HepG2 (cell line): ENCODE measurements around the gene TAGLN2. TPM values are rescaled to one million over a fixed set of nuclear protein-coding genes. Genes with fewer than 3 reads are reported as not detected.

Experiments
- ATAC-seq: fragments of 200-7000 bp; cut with Tn5 transposase; 3 replicates; pipeline ENCODE4 v1.9.1; 2020; ENCODE audit warnings: mild to moderate bottlenecking, moderate library complexity
- BruUV-seq: library from RNA; stranded (reverse); fragments of 400-500 nt; replicated peaks from 2 replicates; lab custom pipeline; 2021; lab: Mats Ljungman, UMichigan
- CTCF ChIA-PET: fragments of 300-600 bp; formaldehyde crosslinking; extraction: SDS; loops from one replicate; lab custom pipeline; 2021; ENCODE audit warnings: low total read pairs, inconsistent platforms, low intra/inter-chr PET ratio; lab: Yijun Ruan, JAX
- POLR2A ChIA-PET: fragments of 350-600 bp; sonication (Branson Sonifier 250); formaldehyde crosslinking; loops from one replicate; lab custom pipeline; 2020; ENCODE audit warnings: antibody characterized with exemption, inconsistent platforms; lab: Yijun Ruan, JAX
- DNase-seq: peaks from one replicate; pipeline ENCODE4 v3.0.0-alpha.2; 2015; ENCODE audit warnings: low spot score
- FAIRE-seq: peaks from 3 replicates; lab custom pipeline; 2011; peaks lifted over from hg19 to GRCh38; lab: Jason Lieb, UNC
- H2AFZ ChIP-seq: one replicate; pipeline ENCODE4 v1.6.1; 2011; ENCODE audit warnings: low read length, inconsistent platforms
- H3K27ac ChIP-seq: fragments of 300-600 bp; 3 replicates; pipeline ENCODE4 v1.8.0; 2011; ENCODE audit warnings: mixed run types, mild to moderate bottlenecking, mixed read lengths, low read length, inconsistent platforms; ENCODE audit not compliant: insufficient read depth; ENCODE audit errors: extremely low read length
- H3K27me3 ChIP-seq, 2 experiments: fragments of 200-600 bp in 1 of 2; 2 replicates in 1 of 2; 3 replicates in 1 of 2; pipeline versions ENCODE4 v1.6.0 to v1.8.0; 2011; ENCODE audit warnings: low read length in 2 of 2, mild to moderate bottlenecking in 2 of 2, moderate library complexity in 2 of 2, inconsistent platforms in 1 of 2; ENCODE audit not compliant: insufficient read depth in 2 of 2, control insufficient read depth in 1 of 2
- H3K36me3 ChIP-seq, 2 experiments: fragments of 200-600 bp in 1 of 2; replicated peaks in 1 of 2; 2 replicates in 1 of 2; 3 replicates in 1 of 2; pipeline versions ENCODE4 v1.5.1 to v1.8.0; 2011; ENCODE audit warnings: low read length in 2 of 2, inconsistent platforms in 1 of 2; ENCODE audit not compliant: insufficient read depth in 2 of 2, control insufficient read depth in 1 of 2
- H3K4me1 ChIP-seq: 2 replicates; pipeline ENCODE4 v1.5.1; 2012; ENCODE audit warnings: low read length, inconsistent platforms; ENCODE audit not compliant: insufficient read depth
- H3K4me2 ChIP-seq: 2 replicates; pipeline ENCODE4 v1.6.0; 2011; ENCODE audit warnings: low read depth, low read length, inconsistent platforms
- H3K4me3 ChIP-seq, 3 experiments: fragments of 200-600 bp in 1 of 3; sonication (generic), shearing (Covaris generic) in 1 of 3; replicated peaks in 1 of 3; 2 replicates each; pipeline ENCODE4 v1.5.1; 2011 to 2016; ENCODE audit warnings: low read length in 3 of 3, inconsistent platforms in 2 of 3, low read depth in 2 of 3, mild to moderate bottlenecking in 2 of 3, control low read depth in 1 of 3, mixed read lengths in 1 of 3; ENCODE audit not compliant: insufficient read depth in 1 of 3
- H3K79me2 ChIP-seq: one replicate; pipeline ENCODE4 v1.6.1; 2011; ENCODE audit warnings: low read length, inconsistent platforms; ENCODE audit not compliant: insufficient read depth
- H3K9ac ChIP-seq: 2 replicates; pipeline ENCODE4 v1.6.0; 2011; ENCODE audit warnings: mild to moderate bottlenecking, low read depth, low read length, inconsistent platforms; ENCODE audit not compliant: insufficient read depth
- H3K9me3 ChIP-seq: 2 replicates; pipeline ENCODE4 v1.5.1; 2012; ENCODE audit warnings: mild to moderate bottlenecking, low read length
- H4K20me1 ChIP-seq: 2 replicates; pipeline ENCODE4 v1.6.0; 2011; ENCODE audit warnings: inconsistent platforms, mild to moderate bottlenecking, low read length, moderate library complexity; ENCODE audit not compliant: insufficient read depth
- AGO2 ChIP-seq: fragments of 200-400 bp; formaldehyde crosslinking; optimal IDR thresholded peaks from 2 replicates; pipeline ENCODE3; 2017; ENCODE audit warnings: mild to moderate bottlenecking, low read depth, low read length, moderate library complexity
- CREM ChIP-seq, 2 experiments: sonication (generic) in 1 of 2; formaldehyde crosslinking in 1 of 2; IDR thresholded peaks; 2 replicates each; pipeline versions ENCODE4 v1.4.0 to v1.6.1; 2016 to 2020; ENCODE audit warnings: antibody characterized with exemption in 1 of 2, mild to moderate bottlenecking in 1 of 2, missing genetic modification reagents in 1 of 2
- HCFC1 ChIP-seq: fragments of 150-350 bp; IDR thresholded peaks from 2 replicates; pipeline ENCODE4 v1.6.1; 2014; ENCODE audit warnings: low read depth, low read length
- JUN ChIP-seq: sonication (generic); formaldehyde crosslinking; IDR thresholded peaks from 2 replicates; pipeline ENCODE4 v1.4.0; 2020; ENCODE audit warnings: mild to moderate bottlenecking, missing genetic modification reagents
- NCOA1 ChIP-seq: sonication (generic); formaldehyde crosslinking; IDR thresholded peaks from 2 replicates; pipeline ENCODE4 v1.9.0; 2021; ENCODE audit warnings: missing genetic modification reagents
- NONO ChIP-seq, 2 experiments: fragments of 450-650 bp in 1 of 2; sonication (generic) in 1 of 2; formaldehyde crosslinking in 1 of 2; IDR thresholded peaks in 1 of 2; conservative IDR thresholded peaks in 1 of 2; 2 replicates each; pipeline versions ENCODE4 v1.6.1 to v1.8.0; 2017 to 2022; ENCODE audit warnings: mild to moderate bottlenecking in 1 of 2, missing genetic modification reagents in 1 of 2, moderate library complexity in 1 of 2
- NR2C2 ChIP-seq: sonication (generic); formaldehyde crosslinking; IDR thresholded peaks from 2 replicates; pipeline ENCODE4 v1.4.0; 2020; ENCODE audit warnings: missing genetic modification reagents, mild to moderate bottlenecking, moderate library complexity, borderline replicate concordance
- POLR2AphosphoS5 ChIP-seq: IDR thresholded peaks from 2 replicates; pipeline ENCODE4 v1.6.1; 2012; ENCODE audit warnings: low read depth, low read length
- PTBP1 ChIP-seq: fragments of 200-400 bp; formaldehyde crosslinking; IDR thresholded peaks from 2 replicates; pipeline ENCODE4 v1.6.1; 2018; ENCODE audit warnings: low read length, low read depth; ENCODE audit not compliant: poor library complexity, severe bottlenecking
- SNAPC4 ChIP-seq: sonication (generic); formaldehyde crosslinking; IDR thresholded peaks from 2 replicates; pipeline ENCODE4 v1.4.0; 2020; ENCODE audit warnings: mild to moderate bottlenecking, missing genetic modification reagents
- TCF7 ChIP-seq: sonication (generic); IDR thresholded peaks from 2 replicates; pipeline ENCODE4 v1.6.1; 2016; ENCODE audit warnings: antibody characterized with exemption, low read depth
- ZNF251 ChIP-seq: sonication (generic); formaldehyde crosslinking; IDR thresholded peaks from 2 replicates; pipeline ENCODE4 v1.9.0; 2021; ENCODE audit warnings: mild to moderate bottlenecking, missing genetic modification reagents
- ZNF335 ChIP-seq: sonication (generic); formaldehyde crosslinking; IDR thresholded peaks from 2 replicates; pipeline ENCODE4 v1.4.0; 2020; ENCODE audit warnings: missing genetic modification reagents
- ZNF496 ChIP-seq: sonication (generic); formaldehyde crosslinking; IDR thresholded peaks from 2 replicates; pipeline ENCODE4 v1.8.1; 2023; ENCODE audit warnings: mild to moderate bottlenecking, moderate library complexity, missing genetic modification reagents; ENCODE audit not compliant: insufficient replicate concordance
- ZNF549 ChIP-seq: sonication (generic); formaldehyde crosslinking; IDR thresholded peaks from 2 replicates; pipeline ENCODE4 v1.5.0; 2020; ENCODE audit warnings: missing genetic modification reagents
- ZNF766 ChIP-seq: sonication (generic); formaldehyde crosslinking; IDR thresholded peaks from 2 replicates; pipeline ENCODE4 v1.5.0; 2020; ENCODE audit warnings: missing genetic modification reagents, borderline replicate concordance
- ZSCAN25 ChIP-seq: sonication (generic); formaldehyde crosslinking; IDR thresholded peaks from 2 replicates; pipeline ENCODE4 v1.8.0; 2022; ENCODE audit warnings: mild to moderate bottlenecking, missing genetic modification reagents
- WGBS: methylation state at CpG from one replicate; pipeline ENCODE4 v1.1.6; 2017; ENCODE audit warnings: low lambda C conversion rate; 5-methylcytosine and 5-hydroxymethylcytosine counted together
- in situ Hi-C: cut with HindIII; loops from 2 replicates; pipeline ENCODE4 v1.10.0; 2017; ENCODE audit warnings: low pct_unique_long_range_greater_than_20kb; ENCODE audit not compliant: extremely low pct_ligation_motif_present
- intact Hi-C: fragments of 100-400 bp; cut with micrococcal nuclease; formaldehyde crosslinking; loops from one replicate; pipeline ENCODE4 v1.10.0; 2022; ENCODE audit not compliant: unreplicated experiment
- polyA plus RNA-seq, 8 experiments: library from polyadenylated mRNA; depleted of rRNA in 3 of 8; stranded (reverse) in 7 of 8; unstranded in 1 of 8; fragments of >200 nt; fragmentation: Illumina TruSeq in 4 of 8; extraction: Trizol in 4 of 8; gene quantifications; 2 replicates each; pipeline versions ENCODE4 v1.2.1 to v1.2.3, GENCODE V29; 2011 to 2016; ENCODE audit warnings: low read depth in 4 of 8, missing spikeins in 1 of 8, mixed read lengths in 1 of 8; ENCODE audit not compliant: insufficient read depth in 1 of 8
- total RNA-seq, 5 experiments: library from RNA; depleted of rRNA; stranded (reverse); fragments of >200 nt; fragmentation: Illumina TruSeq; extraction: Trizol; gene quantifications; 2 replicates each; pipeline ENCODE4 v1.2.3, GENCODE V29; 2016; ENCODE audit warnings: low read depth in 1 of 5
- TF ChIP-seq, protein P1 (sequence below): sonication (generic); formaldehyde crosslinking; IDR thresholded peaks from 2 replicates; pipeline ENCODE4 v1.5.0; 2020; ENCODE audit warnings: mild to moderate bottlenecking, missing genetic modification reagents

The TAGLN2 gene
- total and polyA plus RNA-seq, 2 of the 13 experiments (the other 11 are each of a cell fraction or from before 2014, with no cell fraction given), result 6.7 to 17.2 TPM

DNA sequence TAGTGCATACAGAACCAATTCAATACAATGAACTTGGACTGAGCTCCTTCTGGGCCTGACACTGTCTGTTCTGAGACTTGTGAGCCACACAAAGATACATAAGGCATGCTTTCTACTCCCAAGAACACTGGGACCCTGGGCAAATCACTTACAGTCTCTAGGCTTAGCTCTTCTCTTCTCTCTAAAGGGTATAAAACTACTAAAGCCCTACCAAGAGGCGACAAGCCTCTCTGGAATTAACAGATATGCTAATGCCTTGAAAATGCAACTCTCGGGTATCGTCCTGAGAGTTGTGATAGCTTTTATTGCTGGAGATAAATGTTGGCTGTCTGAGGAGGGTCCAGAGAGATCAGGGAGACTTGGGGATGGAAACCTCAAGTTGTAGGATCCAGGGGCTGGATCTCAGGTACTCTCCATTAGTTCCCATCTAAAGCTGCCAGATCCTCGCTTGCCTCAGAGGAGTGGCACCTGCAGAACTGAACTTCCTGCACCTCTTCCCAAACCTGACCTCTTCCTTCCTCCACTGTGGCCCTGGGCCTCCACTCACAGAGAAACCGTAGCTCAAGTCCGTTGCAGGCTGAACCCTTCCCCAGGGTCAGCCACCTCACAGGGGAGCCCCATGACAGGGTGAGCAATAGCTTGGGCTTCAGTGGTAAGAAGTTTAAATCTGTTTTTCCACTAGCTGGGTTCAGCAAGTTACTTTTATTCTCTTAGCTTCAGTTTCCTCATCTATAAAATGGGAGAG is 13.8 kb downstream of the TAGLN2 start:
- in situ Hi-C loops (no loop called here), intact Hi-C loops (no loop called here)
- WGBS, result 19% methylated on average over 4 of the region's 6 CpGs
- H3K9me3 ChIP-seq, result no peaks in the 10 kb centered on the region
- H2AFZ ChIP-seq, result no peak overlapping the region
- ChIA-PET CTCF (no interaction called here), POLR2A (no interaction called here)
- BruUV-seq, result no TSS peak
- peaks cover 0 to 4% of the 10 kb centered on the region in 2 experiments; a peak in 1 of 5 replicates for H3K27me3 ChIP-seq
- H3K27ac ChIP-seq, result no peak overlapping the region
- no peaks in the 10 kb centered on the region for H4K20me1 ChIP-seq
- H3K4me2 ChIP-seq, result no peak overlapping the region
- no peak for FAIRE-seq
- H3K9ac ChIP-seq, result no peak overlapping the region
- no peak for DNase-seq
- no peak for ATAC-seq
- no peak overlapping the region for H3K4me3 ChIP-seq
- H3K4me1 ChIP-seq, result peaks cover 13% of the 10 kb centered on the region
- H3K79me2 ChIP-seq, result no peaks in the 10 kb centered on the region
- no peaks in the 10 kb centered on the region for H3K36me3 ChIP-seq
- TF ChIP-seq AGO2 (no peak), ZNF549 (CRISPR knock-in tag) (no peak), ZSCAN25 (CRISPR knock-in tag) (no peak), ZNF335 (CRISPR knock-in tag) (no peak), NR2C2 (CRISPR knock-in tag) (no peak), NONO (IDR thresholded peaks at IDR 0.05) (no peak), NONO (CRISPR knock-in tag; conservative IDR thresholded peaks at IDR 0.05) (no peak), POLR2AphosphoS5 (no peak), NCOA1 (CRISPR knock-in tag) (no peak), HCFC1 (no peak), ZNF766 (no peak), ZNF251 (CRISPR knock-in tag) (no peak), SNAPC4 (CRISPR knock-in tag) (no peak), PTBP1 (no peak), CREM (IDR thresholded peaks at IDR 0.05) (no peak), CREM (CRISPR knock-in tag; IDR thresholded peaks at IDR 0.05) (no peak), ZNF496 (CRISPR knock-in tag) (no peak), TCF7 (no peak), JUN (no peak)
- TF ChIP-seq, protein P1, sequence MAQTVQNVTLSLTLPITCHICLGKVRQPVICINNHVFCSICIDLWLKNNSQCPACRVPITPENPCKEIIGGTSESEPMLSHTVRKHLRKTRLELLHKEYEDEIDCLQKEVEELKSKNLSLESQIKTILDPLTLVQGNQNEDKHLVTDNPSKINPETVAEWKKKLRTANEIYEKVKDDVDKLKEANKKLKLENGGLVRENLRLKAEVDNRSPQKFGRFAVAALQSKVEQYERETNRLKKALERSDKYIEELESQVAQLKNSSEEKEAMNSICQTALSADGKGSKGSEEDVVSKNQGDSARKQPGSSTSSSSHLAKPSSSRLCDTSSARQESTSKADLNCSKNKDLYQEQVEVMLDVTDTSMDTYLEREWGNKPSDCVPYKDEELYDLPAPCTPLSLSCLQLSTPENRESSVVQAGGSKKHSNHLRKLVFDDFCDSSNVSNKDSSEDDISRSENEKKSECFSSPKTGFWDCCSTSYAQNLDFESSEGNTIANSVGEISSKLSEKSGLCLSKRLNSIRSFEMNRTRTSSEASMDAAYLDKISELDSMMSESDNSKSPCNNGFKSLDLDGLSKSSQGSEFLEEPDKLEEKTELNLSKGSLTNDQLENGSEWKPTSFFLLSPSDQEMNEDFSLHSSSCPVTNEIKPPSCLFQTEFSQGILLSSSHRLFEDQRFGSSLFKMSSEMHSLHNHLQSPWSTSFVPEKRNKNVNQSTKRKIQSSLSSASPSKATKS (CRISPR knock-in tag), result no peak
